Mucosa of rectum (tissue), 2 donors: Measurements from ENCODE around the gene ATP5ME.

Experiments used
- H3K27ac ChIP-seq, 2 donors: one replicate each; pipeline ENCODE4 v1.7.0; 2013; ENCODE audit warnings: inconsistent platforms in 2 of 2, low read depth in 2 of 2, low read length in 2 of 2
- H3K27me3 ChIP-seq, 2 donors: one replicate each; pipeline ENCODE4 v1.7.0; 2013; ENCODE audit warnings: low read length in 2 of 2; ENCODE audit not compliant: control insufficient read depth in 2 of 2, insufficient read depth in 2 of 2
- H3K36me3 ChIP-seq, 2 donors: one replicate each; pipeline ENCODE4 v1.7.0; 2013; ENCODE audit warnings: low read length in 2 of 2; ENCODE audit not compliant: control insufficient read depth in 2 of 2, insufficient read depth in 2 of 2
- H3K4me1 ChIP-seq, 2 donors: one replicate each; pipeline ENCODE4 v1.7.0; 2013; ENCODE audit warnings: low read length in 2 of 2, mild to moderate bottlenecking in 1 of 2; ENCODE audit not compliant: control insufficient read depth in 2 of 2, insufficient read depth in 2 of 2
- H3K4me3 ChIP-seq, 2 donors: one replicate each; pipeline ENCODE4 v1.7.0; 2013; ENCODE audit warnings: low read length in 2 of 2
- H3K9ac ChIP-seq, 2 donors: one replicate each; pipeline ENCODE4 v1.7.0; 2013; ENCODE audit warnings: low read length in 2 of 2, low read depth in 1 of 2, mild to moderate bottlenecking in 1 of 2
- H3K9me3 ChIP-seq, 2 donors: one replicate each; pipeline ENCODE4 v1.7.0; 2013; ENCODE audit warnings: low read length in 2 of 2; ENCODE audit not compliant: control insufficient read depth in 2 of 2
- donor health status: healthy.
- donor health status: Normal muscosa, but diverticular disease.

Gene ATP5ME

DNA sequence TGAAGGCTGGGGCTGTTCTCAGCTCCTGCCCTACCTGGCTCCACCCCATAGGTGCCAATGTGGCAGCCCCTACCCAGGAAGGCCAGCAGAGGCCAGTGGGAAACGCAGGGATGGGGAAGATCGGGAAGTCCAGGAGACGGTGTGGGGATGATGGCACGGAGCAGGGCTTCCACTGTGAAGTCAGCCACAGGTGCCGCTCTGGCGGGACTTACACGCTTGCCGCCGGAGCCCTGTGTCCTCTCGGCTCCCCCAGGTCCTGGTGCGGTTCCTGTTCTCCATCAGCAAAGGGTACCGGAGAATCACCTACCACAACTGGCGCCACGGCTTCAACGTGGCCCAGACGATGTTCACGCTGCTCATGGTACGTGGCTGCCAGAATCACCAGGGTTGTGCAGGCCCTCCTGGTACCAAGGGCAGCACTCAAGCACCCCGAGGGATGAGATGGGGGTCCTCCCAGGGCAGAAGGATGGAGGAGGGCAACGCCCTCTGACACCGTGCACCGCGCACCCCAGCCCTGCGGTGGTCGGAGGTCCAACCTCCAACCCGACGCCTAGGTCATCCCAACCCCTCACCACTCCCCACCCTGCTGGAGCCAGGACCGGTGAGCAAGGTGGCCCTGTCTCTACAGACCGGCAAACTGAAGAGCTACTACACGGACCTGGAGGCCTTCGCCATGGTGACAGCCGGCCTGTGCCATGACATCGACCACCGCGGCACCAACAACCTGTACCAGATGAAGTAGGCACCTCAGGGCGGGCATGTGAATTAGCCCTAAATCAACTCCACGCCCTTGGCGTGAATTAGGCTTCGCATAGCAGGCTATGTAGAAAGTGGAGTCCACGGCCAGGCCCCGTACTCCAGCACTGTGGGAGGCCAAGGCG is 12.0 kb downstream of the ATP5ME start:
- H3K27me3 ChIP-seq = no peaks in the 10 kb centered on the region
- H3K9me3 ChIP-seq = no peaks in the 10 kb centered on the region
- H3K9ac ChIP-seq = no peak overlapping the region
- H3K4me3 ChIP-seq = no peak overlapping the region
- H3K27ac ChIP-seq = no peak overlapping the region
- H3K36me3 ChIP-seq = no peaks in the 10 kb centered on the region
- H3K4me1 ChIP-seq = no peaks in the 10 kb centered on the region

DNA sequence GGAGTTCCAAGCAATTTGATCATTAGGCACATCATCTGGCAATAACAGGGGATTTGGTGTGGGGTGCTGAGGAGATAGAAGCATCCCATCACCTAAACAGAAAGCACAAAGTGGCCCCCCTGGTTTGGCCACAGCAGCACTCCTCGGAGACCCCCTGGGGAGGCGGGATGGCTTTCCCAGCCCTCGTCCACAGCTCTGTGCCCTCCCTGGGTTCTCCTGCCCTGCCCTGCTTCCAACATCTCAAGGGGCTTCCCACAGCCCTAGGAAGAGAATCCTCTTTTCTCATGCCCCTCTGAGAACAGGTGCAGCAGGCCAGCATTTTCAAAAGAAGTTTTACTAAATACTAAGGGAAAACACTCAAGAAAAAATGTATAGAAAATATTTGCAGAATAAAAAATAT is 12.8 kb downstream of the ATP5ME start:
- no peak overlapping the region for H3K4me3 ChIP-seq
- no peaks in the 10 kb centered on the region for H3K9me3 ChIP-seq
- no peaks in the 10 kb centered on the region for H3K36me3 ChIP-seq
- H3K27ac ChIP-seq = no peak overlapping the region
- no peaks in the 10 kb centered on the region for H3K4me1 ChIP-seq
- H3K9ac ChIP-seq = no peak overlapping the region
- no peaks in the 10 kb centered on the region for H3K27me3 ChIP-seq

DNA sequence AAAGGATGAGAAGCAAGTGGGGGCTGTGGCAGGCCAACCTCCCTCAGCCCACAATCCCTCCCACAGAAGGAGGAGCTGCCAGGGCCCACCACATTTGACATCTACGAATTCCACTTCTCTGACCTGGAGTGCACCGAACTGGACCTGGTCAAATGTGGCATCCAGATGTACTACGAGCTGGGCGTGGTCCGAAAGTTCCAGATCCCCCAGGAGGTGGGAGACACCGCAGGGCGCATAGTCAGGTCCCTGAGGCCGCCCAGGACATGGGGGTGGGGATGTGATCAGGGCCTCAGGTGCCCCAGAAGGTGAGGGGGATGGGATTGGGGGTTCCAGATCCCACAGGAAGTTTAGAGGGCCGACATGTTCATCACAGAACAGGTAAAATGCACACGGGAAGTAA is 13.7 kb downstream of the ATP5ME start:
- H3K27ac ChIP-seq = no peak overlapping the region
- H3K4me3 ChIP-seq = no peak overlapping the region
- no peaks in the 10 kb centered on the region for H3K4me1 ChIP-seq
- no peaks in the 10 kb centered on the region for H3K9me3 ChIP-seq
- no peaks in the 10 kb centered on the region for H3K36me3 ChIP-seq
- no peaks in the 10 kb centered on the region for H3K27me3 ChIP-seq
- H3K9ac ChIP-seq = no peak overlapping the region

DNA sequence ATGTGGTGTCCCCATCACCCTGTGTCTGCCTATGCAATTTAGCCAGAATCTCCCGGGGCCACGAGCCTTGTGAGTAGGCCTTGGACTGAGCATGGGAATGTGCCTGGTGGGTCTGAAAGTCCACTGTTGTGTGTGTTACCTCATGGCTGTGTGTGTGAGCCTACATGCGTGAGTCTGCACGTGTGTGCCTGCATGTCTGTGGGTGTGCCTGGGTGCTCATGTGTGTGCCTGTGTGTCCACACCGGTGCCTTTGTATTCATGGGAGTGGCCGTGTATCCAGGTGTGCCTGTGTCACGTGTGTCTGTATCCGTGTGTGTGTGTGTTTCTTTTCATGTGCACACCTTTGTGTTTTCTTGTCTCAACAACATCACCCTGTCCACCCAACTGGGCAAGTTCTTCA is 14.2 kb downstream of the ATP5ME start:
- Histone ChIP-seq H3K9me3 (no peaks in the 10 kb centered on the region), H3K9ac (no peak overlapping the region), H3K27me3 (no peaks in the 10 kb centered on the region), H3K4me1 (no peaks in the 10 kb centered on the region), H3K36me3 (no peaks in the 10 kb centered on the region), H3K27ac (no peak overlapping the region), H3K4me3 (no peak overlapping the region)

DNA sequence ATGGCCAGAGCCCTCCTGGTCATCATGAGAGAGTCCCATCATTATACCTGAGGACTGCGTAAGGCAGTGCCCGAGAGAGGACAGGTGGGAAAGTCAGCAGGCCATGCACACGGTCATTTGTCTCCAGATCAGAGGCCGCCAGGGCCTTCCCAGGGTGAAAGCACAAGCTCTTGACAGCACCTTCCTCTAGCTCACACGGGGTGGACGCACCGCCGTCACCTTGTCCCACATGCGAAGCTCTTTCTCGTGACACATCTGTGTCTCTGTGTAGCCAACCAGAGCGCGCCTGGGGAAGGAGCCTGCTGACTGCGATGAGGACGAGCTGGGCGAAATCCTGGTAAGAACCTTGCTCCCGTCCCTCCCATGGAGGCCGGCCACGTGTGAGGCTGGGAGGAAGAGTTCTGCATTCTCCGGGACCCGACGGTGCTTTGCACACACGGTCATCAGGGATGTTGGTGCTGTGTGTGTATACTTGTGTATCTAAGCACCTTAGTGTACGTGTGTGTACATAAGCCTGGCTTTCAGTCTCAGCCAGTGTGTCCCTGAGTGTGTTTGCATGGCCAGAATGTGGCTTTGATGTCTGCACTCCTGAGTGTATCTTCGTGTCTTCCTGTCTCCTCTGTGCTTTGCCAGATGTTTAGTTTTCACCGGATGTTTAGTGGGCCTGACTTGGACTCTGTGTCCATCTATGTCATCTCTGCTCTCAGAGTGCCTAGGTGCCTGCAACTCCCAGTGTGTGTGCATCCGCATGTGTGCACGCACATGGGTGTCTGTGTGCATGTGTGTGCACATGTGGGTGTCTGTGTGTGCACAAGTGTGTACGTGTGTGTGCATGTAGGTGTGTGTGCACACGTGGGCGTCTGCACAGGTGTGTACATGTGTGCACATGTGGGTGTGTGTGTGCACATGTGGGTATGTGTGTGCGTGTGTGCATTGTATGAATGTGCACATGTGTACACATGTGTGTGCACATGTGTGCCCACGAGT is 15.1 kb downstream of the ATP5ME start:
- no peak overlapping the region for H3K27ac ChIP-seq
- no peak overlapping the region for H3K9ac ChIP-seq
- no peaks in the 10 kb centered on the region for H3K27me3 ChIP-seq
- no peaks in the 10 kb centered on the region for H3K4me1 ChIP-seq
- H3K4me3 ChIP-seq = no peak overlapping the region
- H3K9me3 ChIP-seq = no peaks in the 10 kb centered on the region
- no peaks in the 10 kb centered on the region for H3K36me3 ChIP-seq

DNA sequence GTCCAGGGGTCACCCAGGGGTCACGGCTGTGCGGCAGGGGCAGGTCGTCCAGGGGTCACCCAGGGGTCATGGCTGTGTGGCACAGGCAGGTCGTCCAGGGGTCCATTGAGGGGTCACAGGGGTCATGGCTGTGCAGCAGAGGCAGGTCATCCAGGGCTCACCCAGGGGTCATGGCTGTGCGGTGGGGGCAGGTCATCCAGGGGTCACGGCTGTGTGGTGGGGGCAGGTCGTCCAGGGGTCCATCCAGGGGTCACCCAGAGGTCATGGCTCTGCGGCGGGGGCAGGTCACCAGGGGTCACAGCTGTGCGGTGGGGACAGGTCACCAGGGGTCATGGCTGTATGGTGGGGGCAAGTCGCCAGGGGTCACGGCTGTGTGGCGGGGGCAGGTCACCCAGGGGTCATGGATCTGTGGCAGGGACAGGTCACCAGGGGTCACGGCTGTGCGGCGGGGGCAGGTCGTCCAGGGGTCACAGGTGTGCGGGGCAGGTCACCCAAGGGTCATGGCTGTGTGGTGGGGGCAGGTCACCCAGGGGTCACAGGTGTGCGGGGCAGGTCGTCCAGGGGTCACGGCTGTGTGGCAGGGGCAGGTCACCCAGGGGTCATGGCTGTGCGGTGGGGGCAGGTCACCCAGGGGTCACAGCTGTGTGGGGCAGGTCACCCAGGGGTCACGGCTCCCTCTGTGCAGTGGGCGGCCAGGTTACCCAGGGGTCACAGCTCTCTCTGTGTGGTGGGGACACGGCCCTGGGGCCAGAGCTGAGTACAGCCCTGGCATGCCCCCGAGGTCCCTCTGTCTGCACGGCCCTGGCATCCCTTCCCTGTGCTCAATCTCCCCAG is 16.0 kb downstream of the ATP5ME start:
- Histone ChIP-seq H3K4me3 (no peak overlapping the region), H3K27ac (no peak overlapping the region), H3K27me3 (no peaks in the 10 kb centered on the region), H3K9me3 (no peaks in the 10 kb centered on the region), H3K36me3 (no peaks in the 10 kb centered on the region), H3K4me1 (no peaks in the 10 kb centered on the region), H3K9ac (no peak overlapping the region)

DNA sequence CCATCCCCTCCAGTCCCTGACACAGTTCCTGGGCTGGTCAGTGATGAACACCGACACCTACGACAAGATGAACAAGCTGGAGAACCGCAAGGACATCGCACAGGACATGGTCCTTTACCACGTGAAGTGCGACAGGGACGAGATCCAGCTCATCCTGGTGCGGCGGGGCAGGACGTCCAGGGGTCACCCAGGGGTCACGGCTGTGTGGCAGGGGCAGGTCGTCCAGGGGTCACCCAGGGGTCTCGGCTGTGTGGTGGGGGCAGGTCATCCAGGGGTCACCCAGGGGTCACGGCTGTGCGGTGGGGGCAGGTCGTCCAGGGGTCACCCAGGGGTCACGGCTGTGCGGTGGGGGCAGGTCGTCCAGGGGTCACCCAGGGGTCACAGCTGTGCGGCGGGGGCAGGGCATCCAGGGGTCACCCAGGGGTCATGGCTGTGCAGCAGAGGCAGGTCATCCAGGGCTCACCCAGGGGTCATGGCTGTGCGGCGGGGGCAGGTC is 16.7 kb downstream of the ATP5ME start:
- no peak overlapping the region for H3K27ac ChIP-seq
- H3K4me1 ChIP-seq = no peaks in the 10 kb centered on the region
- H3K9me3 ChIP-seq = no peaks in the 10 kb centered on the region
- no peaks in the 10 kb centered on the region for H3K27me3 ChIP-seq
- no peak overlapping the region for H3K9ac ChIP-seq
- H3K36me3 ChIP-seq = no peaks in the 10 kb centered on the region
- H3K4me3 ChIP-seq = no peak overlapping the region

DNA sequence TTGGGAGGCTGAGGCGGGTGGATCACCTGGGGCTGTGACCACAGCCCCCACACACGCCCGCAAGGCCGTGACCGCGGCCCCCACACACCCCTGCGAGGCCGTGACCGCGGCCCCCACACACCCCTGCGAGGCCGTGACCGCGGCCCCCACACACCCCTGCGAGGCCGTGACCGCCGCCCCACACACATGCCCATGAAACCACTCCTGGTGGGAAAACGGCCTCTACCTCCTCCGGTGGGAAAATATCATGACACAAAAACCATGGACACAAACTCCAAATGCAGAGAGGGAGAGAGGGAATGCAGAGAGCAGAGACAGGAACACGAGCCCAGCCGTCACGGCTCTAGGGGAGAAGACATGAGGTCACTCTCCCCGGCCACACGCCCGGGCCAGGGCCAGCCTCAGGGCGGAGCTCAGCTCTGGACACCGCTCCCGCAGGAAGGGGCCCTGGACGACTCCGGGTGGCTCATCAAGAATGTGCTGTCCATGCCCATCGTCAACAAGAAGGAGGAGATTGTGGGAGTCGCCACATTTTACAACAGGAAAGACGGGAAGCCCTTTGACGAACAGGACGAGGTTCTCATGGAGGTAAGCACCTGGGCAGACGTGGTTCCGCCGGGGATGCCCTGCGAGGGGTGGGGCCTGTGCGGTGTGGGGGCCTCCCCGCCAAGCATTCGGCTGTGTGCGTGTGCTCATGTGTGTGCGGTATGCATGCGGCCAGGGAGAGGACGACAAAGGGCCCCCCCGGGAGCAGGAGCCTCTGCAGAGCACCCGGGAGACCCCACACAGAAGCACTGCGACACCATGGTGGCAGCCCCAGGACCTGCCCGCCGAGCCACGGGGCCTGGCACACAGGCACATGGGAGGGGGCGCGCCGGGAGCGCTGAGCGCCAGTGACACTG is 17.4 kb downstream of the ATP5ME start:
- no peak overlapping the region for H3K9ac ChIP-seq
- H3K27ac ChIP-seq = no peak overlapping the region
- no peaks in the 10 kb centered on the region for H3K4me1 ChIP-seq
- no peak overlapping the region for H3K4me3 ChIP-seq
- peaks cover 0 to 2% of the 10 kb centered on the region in 2 donors for H3K27me3 ChIP-seq
- no peaks in the 10 kb centered on the region for H3K9me3 ChIP-seq
- H3K36me3 ChIP-seq = no peaks in the 10 kb centered on the region
